Coronary artery (tissue), 2 donors: ENCODE measurements around the gene PPT2.
A peak's percentile ranks its signal among the peaks of the same experiment; 100 is the strongest.

Experiments
- DNase-seq: peaks from one replicate; pipeline ENCODE4 v3.0.0-alpha.2; 2017; ENCODE audit warnings: low spot score
- H3K27ac ChIP-seq, 2 donors: fragments of 200-600 bp; sonication (generic); one replicate each; pipeline ENCODE4 v1.5.1; 2016 to 2019
- H3K4me3 ChIP-seq: fragments of 200-600 bp; sonication (generic); 2 replicates; pipeline ENCODE4 v1.5.1; 2016; ENCODE audit warnings: mild to moderate bottlenecking, moderate library complexity
- TF ChIP-seq, protein P1 (sequence below): fragments of 200-600 bp; sonication (generic); IDR thresholded peaks from one replicate; pipeline ENCODE4 v1.5.1; 2019; ENCODE audit warnings: antibody characterized with exemption

The PPT2 gene

GRCh38 chr6:32195652-32195901, 41.6 kb downstream of the PPT2 start:
- H3K4me3 ChIP-seq, result peak overlapping the region; percentile 75
- DNase-seq, result peak; percentile 100
- TF ChIP-seq, protein P1, sequence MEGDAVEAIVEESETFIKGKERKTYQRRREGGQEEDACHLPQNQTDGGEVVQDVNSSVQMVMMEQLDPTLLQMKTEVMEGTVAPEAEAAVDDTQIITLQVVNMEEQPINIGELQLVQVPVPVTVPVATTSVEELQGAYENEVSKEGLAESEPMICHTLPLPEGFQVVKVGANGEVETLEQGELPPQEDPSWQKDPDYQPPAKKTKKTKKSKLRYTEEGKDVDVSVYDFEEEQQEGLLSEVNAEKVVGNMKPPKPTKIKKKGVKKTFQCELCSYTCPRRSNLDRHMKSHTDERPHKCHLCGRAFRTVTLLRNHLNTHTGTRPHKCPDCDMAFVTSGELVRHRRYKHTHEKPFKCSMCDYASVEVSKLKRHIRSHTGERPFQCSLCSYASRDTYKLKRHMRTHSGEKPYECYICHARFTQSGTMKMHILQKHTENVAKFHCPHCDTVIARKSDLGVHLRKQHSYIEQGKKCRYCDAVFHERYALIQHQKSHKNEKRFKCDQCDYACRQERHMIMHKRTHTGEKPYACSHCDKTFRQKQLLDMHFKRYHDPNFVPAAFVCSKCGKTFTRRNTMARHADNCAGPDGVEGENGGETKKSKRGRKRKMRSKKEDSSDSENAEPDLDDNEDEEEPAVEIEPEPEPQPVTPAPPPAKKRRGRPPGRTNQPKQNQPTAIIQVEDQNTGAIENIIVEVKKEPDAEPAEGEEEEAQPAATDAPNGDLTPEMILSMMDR, result no peak

DNA sequence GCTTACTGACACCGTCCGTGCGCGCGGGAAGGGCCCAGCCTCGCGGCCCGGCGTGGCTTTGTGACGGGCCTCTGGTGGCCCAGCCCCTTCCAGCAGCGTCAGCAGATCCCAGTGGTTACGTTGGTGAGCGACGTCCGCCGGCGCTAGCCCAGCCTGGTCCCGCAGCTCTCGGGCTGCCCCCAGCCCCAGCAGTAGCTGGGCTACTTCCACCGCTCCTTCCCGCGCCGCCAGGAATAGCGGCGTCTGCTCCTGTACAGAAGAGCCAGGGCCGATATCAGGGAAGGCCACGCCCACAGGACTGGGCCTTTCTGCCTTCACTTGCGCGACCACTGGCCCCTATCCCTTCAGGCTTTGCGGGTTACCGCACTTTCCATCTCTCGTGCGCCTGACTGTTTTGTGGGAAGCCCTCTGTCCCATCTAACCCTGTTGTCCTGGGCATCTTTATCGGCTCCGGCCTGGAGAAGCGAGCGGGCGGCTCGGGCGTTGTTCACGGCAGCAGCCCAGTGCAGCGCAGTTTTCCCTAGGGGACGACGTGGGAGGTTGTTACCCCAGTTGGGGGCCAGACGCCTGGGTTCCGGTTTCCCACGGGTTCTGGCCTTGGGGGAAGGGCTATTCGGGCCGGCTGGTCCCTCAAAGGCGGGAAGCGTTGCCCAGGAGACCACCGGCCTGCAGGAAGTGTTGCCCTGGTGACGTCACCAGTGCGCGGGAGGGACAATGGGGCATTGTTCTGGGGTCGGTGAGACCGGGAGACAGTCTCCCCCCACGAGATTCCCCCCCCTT, 42.2 kb downstream of the PPT2 start:
- peak overlapping the region; percentile 98 to 99 for H3K27ac ChIP-seq
- H3K4me3 ChIP-seq, result peak overlapping the region; percentile 75
- DNase-seq, result peak; percentile 96
- TF ChIP-seq, protein P1, result no peak

More at GRCh38 chr6:32195652-32195901, 41.6 kb downstream of the PPT2 start:
- H3K27ac ChIP-seq, result peak overlapping the region; percentile 98 to 99

DNA sequence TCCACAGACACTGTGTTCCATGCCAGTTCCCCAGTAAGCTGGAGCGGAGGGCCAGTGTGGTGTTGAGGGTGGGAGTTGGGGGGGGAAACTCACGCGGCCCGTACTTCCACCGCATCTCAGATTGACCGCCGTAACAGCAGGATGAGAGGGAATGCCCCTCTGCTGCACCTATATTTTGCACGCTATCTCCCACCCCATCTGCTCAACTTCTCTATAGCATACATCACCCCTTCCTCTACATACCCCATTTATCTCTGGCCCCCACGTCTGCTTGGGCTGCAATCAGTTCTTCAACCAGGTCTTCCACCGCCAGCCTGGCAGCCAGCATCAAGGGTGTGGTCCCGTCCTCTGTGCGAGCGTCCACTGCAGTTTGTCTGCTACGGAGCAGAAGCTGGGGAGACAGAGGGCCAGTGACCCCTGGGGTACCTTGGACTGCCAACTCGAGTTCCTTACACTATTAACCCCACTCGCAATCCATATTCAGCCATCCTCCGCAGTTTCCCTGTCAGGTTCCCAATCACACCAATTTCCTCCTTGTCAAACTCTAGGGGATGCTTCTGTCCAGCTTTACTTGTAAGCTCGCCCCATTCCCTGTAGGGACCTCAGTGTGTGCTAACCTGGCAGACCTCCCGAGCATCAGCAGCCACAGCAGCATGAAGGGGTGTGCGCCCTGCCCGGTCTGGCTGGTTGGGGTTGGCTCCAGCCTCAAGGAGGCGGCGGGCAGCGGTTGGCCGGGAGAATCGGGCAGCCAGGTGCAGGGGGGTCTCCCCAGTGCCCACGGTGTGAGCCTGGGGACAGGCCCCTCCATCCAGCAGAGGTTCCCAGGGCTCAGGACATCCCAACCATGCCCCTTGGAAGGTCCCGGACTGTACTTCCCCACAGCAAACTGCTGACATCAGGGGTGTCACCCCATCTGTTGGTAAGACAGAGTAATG, 43.0 kb downstream of the PPT2 start:
- Histone ChIP-seq H3K27ac (peak overlapping the region; percentile 98 to 99), H3K4me3 (peak overlapping the region; percentile 75)
- TF ChIP-seq, protein P1, result no peak
- DNase-seq, result no peak

DNA sequence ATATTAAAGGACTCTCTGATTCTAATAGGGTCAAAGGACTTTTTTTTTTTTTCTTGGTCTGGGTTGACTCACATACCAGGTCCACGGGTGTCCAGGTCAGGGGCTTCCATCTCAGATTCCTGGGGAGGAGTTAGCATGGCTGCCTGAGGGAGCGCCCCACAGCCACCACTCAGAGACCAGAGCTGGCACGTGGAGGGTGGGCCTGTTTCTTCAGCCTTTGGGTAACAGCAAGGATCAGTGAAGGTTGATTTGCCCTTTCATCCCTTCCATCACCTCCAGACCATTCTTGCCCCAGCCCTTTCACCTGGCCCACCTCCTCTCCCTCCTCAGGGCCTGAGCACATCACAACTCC, 44.4 kb downstream of the PPT2 start:
- DNase-seq, result no peak
- Histone ChIP-seq H3K27ac (no peak overlapping the region), H3K4me3 (no peak overlapping the region)
- TF ChIP-seq, protein P1, result no peak

GRCh38 chr6:32198866-32199265, 44.9 kb downstream of the PPT2 start:
- Histone ChIP-seq H3K4me3 (no peak overlapping the region), H3K27ac (no peak overlapping the region)
- no peak for DNase-seq
- TF ChIP-seq, protein P1, result no peak

DNA sequence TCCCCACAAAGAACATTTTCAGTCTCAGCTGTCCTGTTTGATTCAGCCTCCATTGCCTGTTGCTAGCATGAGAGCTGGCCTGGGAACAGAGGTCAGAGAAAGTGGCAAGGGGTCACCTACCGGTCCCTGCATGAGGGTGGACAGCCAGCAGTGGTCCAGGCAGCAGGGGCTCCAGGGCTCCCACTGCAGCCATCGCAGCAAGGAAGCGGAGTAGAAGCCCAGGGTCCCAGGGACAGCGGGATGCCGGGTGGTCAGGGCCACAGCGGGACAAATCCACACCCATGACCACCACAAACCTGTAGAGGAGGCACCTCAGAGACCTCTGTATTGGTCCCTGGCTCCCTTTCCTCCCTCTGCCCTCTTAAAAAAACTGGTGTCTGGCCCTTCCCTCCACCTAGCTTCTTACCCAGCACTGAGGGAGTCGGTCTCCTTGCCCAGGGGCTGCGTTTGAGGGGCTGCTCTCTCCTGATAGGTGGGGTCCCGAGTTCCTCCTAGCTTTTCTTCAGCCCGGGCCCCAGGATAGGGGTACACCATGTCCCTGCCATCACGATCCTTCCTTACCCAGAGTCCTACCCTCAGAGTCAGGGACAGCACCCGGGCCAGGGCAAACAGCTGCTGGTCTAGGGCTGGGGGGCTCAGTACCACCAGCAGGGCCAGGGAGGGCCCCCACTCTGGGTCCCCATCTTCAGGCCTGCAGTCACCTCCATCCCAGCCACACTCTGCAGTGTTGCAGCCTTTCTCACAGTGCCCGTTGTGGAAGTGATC, 47.0 kb downstream of the PPT2 start:
- DNase-seq, result peak; percentile 74
- TF ChIP-seq, protein P1, result no peak
- Histone ChIP-seq H3K27ac (no peak overlapping the region), H3K4me3 (no peak overlapping the region)
